HEK293 (cell line): ENCODE measurements around the gene LGALS4.

Experiments used
- REST ChIP-seq: fragments of 450-650 bp; formaldehyde crosslinking; IDR thresholded peaks from 2 replicates; pipeline ENCODE4 v1.5.1; 2016; ENCODE audit warnings: missing biosample characterization, missing genetic modification characterization
- SALL2 ChIP-seq: fragments of 450-650 bp; formaldehyde crosslinking; IDR thresholded peaks from 2 replicates; pipeline ENCODE4 v1.5.0; 2017; ENCODE audit warnings: missing biosample characterization, mild to moderate bottlenecking, missing genetic modification characterization, borderline replicate concordance
- SCRT1 ChIP-seq: fragments of 450-650 bp; formaldehyde crosslinking; IDR thresholded peaks from 2 replicates; pipeline ENCODE4 v1.5.1; 2016; ENCODE audit warnings: missing biosample characterization, missing genetic modification characterization, borderline replicate concordance
- TSHZ1 ChIP-seq: fragments of 450-650 bp; formaldehyde crosslinking; IDR thresholded peaks from 2 replicates; pipeline ENCODE4 v1.5.1; 2016; ENCODE audit warnings: missing biosample characterization, missing genetic modification characterization, borderline replicate concordance
- ZBTB26 ChIP-seq: fragments of 450-650 bp; formaldehyde crosslinking; optimal IDR thresholded peaks from 2 replicates; pipeline ENCODE3; 2016; ENCODE audit warnings: missing biosample characterization, mild to moderate bottlenecking, missing genetic modification characterization
- ZBTB48 ChIP-seq: fragments of 450-650 bp; formaldehyde crosslinking; IDR thresholded peaks from 2 replicates; pipeline ENCODE4 v1.5.1; 2016; ENCODE audit warnings: missing biosample characterization, missing genetic modification characterization
- ZFP41 ChIP-seq: fragments of 450-650 bp; formaldehyde crosslinking; IDR thresholded peaks from 2 replicates; pipeline ENCODE4 v1.5.1; 2016; ENCODE audit warnings: missing biosample characterization, missing genetic modification characterization, borderline replicate concordance
- ZFP69B ChIP-seq: fragments of 450-650 bp; formaldehyde crosslinking; IDR thresholded peaks from 2 replicates; pipeline ENCODE4 v1.5.1; 2016; ENCODE audit warnings: missing biosample characterization, missing genetic modification characterization
- ZNF133 ChIP-seq: fragments of 450-650 bp; formaldehyde crosslinking; IDR thresholded peaks from 2 replicates; pipeline ENCODE4 v1.5.1; 2016; ENCODE audit warnings: missing biosample characterization, missing genetic modification characterization
- ZNF155 ChIP-seq: fragments of 450-650 bp; formaldehyde crosslinking; IDR thresholded peaks from 2 replicates; pipeline ENCODE4 v1.5.1; 2016; ENCODE audit warnings: missing biosample characterization, missing genetic modification characterization
- ZNF16 ChIP-seq: fragments of 450-650 bp; formaldehyde crosslinking; IDR thresholded peaks from 2 replicates; pipeline ENCODE4 v1.5.1; 2016; ENCODE audit warnings: low read depth, missing biosample characterization, missing genetic modification characterization
- ZNF221 ChIP-seq: fragments of 450-650 bp; formaldehyde crosslinking; IDR thresholded peaks from 2 replicates; pipeline ENCODE4 v1.5.1; 2017; ENCODE audit warnings: missing biosample characterization, missing genetic modification characterization, borderline replicate concordance
- ZNF23 ChIP-seq: fragments of 450-650 bp; formaldehyde crosslinking; IDR thresholded peaks from 2 replicates; pipeline ENCODE4 v1.5.1; 2016; ENCODE audit warnings: missing biosample characterization, missing genetic modification characterization, borderline replicate concordance
- ZNF248 ChIP-seq: fragments of 450-650 bp; formaldehyde crosslinking; IDR thresholded peaks from 2 replicates; pipeline ENCODE4 v1.5.1; 2017; ENCODE audit warnings: missing biosample characterization, missing genetic modification characterization
- ZNF266 ChIP-seq: fragments of 450-650 bp; formaldehyde crosslinking; IDR thresholded peaks from 2 replicates; pipeline ENCODE4 v1.5.1; 2016; ENCODE audit warnings: missing biosample characterization, missing genetic modification characterization, low read depth
- ZNF341 ChIP-seq: fragments of 450-650 bp; formaldehyde crosslinking; IDR thresholded peaks from 2 replicates; pipeline ENCODE4; 2016; ENCODE audit warnings: low read depth, missing biosample characterization, missing genetic modification characterization
- ZNF354C ChIP-seq: fragments of 450-650 bp; formaldehyde crosslinking; IDR thresholded peaks from 2 replicates; pipeline ENCODE4 v1.5.1; 2016; ENCODE audit warnings: missing biosample characterization, missing genetic modification characterization, low read depth, borderline replicate concordance
- ZNF416 ChIP-seq: fragments of 450-650 bp; formaldehyde crosslinking; IDR thresholded peaks from 2 replicates; pipeline ENCODE4 v1.5.1; 2016; ENCODE audit warnings: missing biosample characterization, missing genetic modification characterization
- ZNF433 ChIP-seq: fragments of 450-650 bp; formaldehyde crosslinking; IDR thresholded peaks from 2 replicates; pipeline ENCODE4 v1.5.1; 2016; ENCODE audit warnings: missing biosample characterization, missing genetic modification characterization, low read depth
- ZNF488 ChIP-seq: fragments of 450-650 bp; formaldehyde crosslinking; IDR thresholded peaks from 2 replicates; pipeline ENCODE4 v1.5.1; 2016; ENCODE audit warnings: missing biosample characterization, missing genetic modification characterization
- ZNF514 ChIP-seq: fragments of 450-650 bp; formaldehyde crosslinking; IDR thresholded peaks from 2 replicates; pipeline ENCODE4 v1.5.1; 2016; ENCODE audit warnings: missing biosample characterization, missing genetic modification characterization
- ZNF521 ChIP-seq: fragments of 450-650 bp; formaldehyde crosslinking; IDR thresholded peaks from 2 replicates; pipeline ENCODE4 v1.5.1; 2017; ENCODE audit warnings: missing biosample characterization, mild to moderate bottlenecking, missing genetic modification characterization
- ZNF664 ChIP-seq: fragments of 450-650 bp; formaldehyde crosslinking; IDR thresholded peaks from 2 replicates; pipeline ENCODE4 v1.5.1; 2016; ENCODE audit warnings: missing biosample characterization, missing genetic modification characterization
- ZNF777 ChIP-seq: fragments of 450-650 bp; formaldehyde crosslinking; IDR thresholded peaks from 2 replicates; pipeline ENCODE4 v1.5.1; 2017; ENCODE audit warnings: missing biosample characterization, missing genetic modification characterization, borderline replicate concordance
- ZNF785 ChIP-seq: fragments of 450-650 bp; formaldehyde crosslinking; IDR thresholded peaks from 2 replicates; pipeline ENCODE4 v1.5.1; 2016; ENCODE audit warnings: missing biosample characterization, missing genetic modification characterization
- ZNF843 ChIP-seq: fragments of 450-650 bp; formaldehyde crosslinking; IDR thresholded peaks from 2 replicates; pipeline ENCODE4 v1.5.1; 2016; ENCODE audit warnings: missing biosample characterization, missing genetic modification characterization
- TF ChIP-seq, protein P1 (sequence below): fragments of 450-650 bp; formaldehyde crosslinking; IDR thresholded peaks from 2 replicates; pipeline ENCODE4 v1.5.1; 2016; ENCODE audit warnings: missing biosample characterization, missing genetic modification characterization
- TF ChIP-seq, protein P2 (sequence below): fragments of 450-650 bp; formaldehyde crosslinking; IDR thresholded peaks from 2 replicates; pipeline ENCODE4 v1.5.1; 2016; ENCODE audit warnings: missing biosample characterization, missing genetic modification characterization

The LGALS4 gene

DNA sequence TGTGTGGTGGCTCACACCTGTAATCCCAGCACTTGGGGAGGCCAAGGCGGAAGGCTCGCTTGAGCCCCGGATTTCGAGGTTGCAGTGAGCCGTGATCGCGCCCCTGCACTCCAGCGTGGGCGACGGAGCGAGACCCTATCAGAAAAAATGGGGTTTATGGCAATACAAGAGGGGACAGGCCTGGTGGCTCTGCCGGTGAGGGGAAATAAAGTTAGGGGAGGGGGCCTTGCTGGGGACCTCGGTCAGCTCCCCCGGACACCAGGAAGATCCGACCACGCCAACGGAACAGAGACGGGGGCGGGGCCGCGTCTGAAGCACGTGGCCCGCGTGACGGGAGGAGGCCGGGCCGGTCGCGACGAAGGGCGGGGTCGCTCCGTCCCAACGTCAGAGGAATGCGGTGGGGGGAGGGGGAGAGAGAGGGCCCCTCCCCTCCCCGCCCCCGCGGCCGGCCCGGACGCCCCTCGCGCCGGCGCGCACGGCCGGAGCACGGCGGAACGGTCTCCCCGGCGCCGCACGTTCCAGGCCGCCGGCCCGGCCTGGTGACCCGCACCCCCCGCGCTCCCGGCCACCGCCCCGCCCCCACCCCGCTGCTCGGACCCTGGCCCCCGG lies 39.0 kb upstream of the LGALS4 start (continued):
- TF ChIP-seq TSHZ1 (tag by site-specific recombination) (no peak), ZNF521 (tag by site-specific recombination) (no peak), ZNF266 (tag by site-specific recombination) (no peak), ZNF488 (tag by site-specific recombination) (no peak), ZBTB26 (peak; percentile 95), ZNF416 (tag by site-specific recombination) (no peak), ZFP69B (tag by site-specific recombination) (peak; percentile 65; the same call in 1 of the 2 replicates), ZNF23 (tag by site-specific recombination) (no peak), ZNF785 (tag by site-specific recombination) (peak; percentile 74; the same call in 1 of the 2 replicates), SALL2 (tag by site-specific recombination) (no peak), ZNF155 (tag by site-specific recombination) (no peak), ZNF664 (tag by site-specific recombination) (no peak), ZBTB48 (tag by site-specific recombination) (peak; percentile 87), REST (tag by site-specific recombination) (peak; percentile 98), ZNF354C (no peak), ZNF843 (tag by site-specific recombination) (no peak; the same call in 1 of the 2 replicates), ZFP41 (tag by site-specific recombination) (no peak), ZNF16 (tag by site-specific recombination) (no peak), ZNF433 (tag by site-specific recombination) (no peak), ZNF514 (no peak), ZNF221 (tag by site-specific recombination) (no peak), SCRT1 (tag by site-specific recombination) (0 out of 2 replicates have a peak, but pooled peaks have one; percentile 30), ZNF133 (no peak), ZNF248 (no peak), ZNF777 (tag by site-specific recombination) (peak; percentile 83), ZNF341 (peak; percentile 68)
- TF ChIP-seq, protein P1, sequence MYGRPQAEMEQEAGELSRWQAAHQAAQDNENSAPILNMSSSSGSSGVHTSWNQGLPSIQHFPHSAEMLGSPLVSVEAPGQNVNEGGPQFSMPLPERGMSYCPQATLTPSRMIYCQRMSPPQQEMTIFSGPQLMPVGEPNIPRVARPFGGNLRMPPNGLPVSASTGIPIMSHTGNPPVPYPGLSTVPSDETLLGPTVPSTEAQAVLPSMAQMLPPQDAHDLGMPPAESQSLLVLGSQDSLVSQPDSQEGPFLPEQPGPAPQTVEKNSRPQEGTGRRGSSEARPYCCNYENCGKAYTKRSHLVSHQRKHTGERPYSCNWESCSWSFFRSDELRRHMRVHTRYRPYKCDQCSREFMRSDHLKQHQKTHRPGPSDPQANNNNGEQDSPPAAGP (tag by site-specific recombination) = peak; percentile 82
- TF ChIP-seq, protein P2, sequence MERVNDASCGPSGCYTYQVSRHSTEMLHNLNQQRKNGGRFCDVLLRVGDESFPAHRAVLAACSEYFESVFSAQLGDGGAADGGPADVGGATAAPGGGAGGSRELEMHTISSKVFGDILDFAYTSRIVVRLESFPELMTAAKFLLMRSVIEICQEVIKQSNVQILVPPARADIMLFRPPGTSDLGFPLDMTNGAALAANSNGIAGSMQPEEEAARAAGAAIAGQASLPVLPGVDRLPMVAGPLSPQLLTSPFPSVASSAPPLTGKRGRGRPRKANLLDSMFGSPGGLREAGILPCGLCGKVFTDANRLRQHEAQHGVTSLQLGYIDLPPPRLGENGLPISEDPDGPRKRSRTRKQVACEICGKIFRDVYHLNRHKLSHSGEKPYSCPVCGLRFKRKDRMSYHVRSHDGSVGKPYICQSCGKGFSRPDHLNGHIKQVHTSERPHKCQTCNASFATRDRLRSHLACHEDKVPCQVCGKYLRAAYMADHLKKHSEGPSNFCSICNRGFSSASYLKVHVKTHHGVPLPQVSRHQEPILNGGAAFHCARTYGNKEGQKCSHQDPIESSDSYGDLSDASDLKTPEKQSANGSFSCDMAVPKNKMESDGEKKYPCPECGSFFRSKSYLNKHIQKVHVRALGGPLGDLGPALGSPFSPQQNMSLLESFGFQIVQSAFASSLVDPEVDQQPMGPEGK (tag by site-specific recombination) = peak; percentile 97
